ENCODE data around the gene PRDM16.

- TF ChIP-seq POLR2A (IDR thresholded peaks at IDR 0.05) (no peak), CTCF (IDR thresholded peaks at IDR 0.05) (no peak)
These were observed 413.4 kb downstream of the PRDM16 start for GRCh38 chr1:3482378-3482849.

All from thyroid gland (tissue), 4 donors.